ENCODE results near the gene UIMC1.
A peak's percentile ranks its signal among the peaks of the same experiment; 100 is the strongest.

Gene UIMC1

DNA sequence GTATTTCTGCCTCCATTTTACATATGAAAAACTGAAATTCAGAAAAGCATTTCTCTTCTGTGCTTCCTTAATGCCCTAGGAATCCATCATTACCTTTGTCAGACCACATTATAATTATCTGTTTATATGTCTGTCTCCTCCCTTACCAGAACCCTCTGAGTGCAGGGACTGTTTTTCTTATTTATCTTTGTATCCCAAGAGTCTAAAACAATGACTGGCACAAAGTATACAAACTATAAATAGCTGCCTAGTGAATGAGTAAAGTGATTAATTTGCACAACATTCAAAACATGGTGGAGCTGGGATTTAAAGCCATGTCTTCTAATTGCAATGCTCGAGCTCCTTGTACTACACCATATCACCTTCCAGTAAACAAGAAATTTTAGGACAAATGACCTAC, 58.1 kb downstream of the UIMC1 start:
- no peak for DNase-seq

DNA sequence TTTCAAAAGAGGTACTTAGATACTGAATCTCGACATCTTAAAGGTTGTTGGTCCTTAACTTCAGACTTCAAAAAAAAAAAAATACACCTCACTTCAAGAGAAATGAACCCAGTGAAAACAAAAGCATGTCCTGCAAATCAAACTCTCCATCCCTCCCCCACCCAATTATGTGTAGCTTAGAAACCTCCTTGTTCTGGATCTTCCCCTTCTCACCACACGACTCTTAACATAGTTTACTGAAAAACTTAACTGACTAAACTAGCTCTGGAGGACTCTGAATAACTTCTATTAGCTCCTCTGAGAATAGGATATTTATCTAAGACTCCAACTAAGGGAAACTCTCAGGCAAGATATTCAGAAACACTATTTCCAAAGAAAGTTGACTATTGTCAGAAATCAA, 58.7 kb downstream of the UIMC1 start:
- DNase-seq = no peak

DNA sequence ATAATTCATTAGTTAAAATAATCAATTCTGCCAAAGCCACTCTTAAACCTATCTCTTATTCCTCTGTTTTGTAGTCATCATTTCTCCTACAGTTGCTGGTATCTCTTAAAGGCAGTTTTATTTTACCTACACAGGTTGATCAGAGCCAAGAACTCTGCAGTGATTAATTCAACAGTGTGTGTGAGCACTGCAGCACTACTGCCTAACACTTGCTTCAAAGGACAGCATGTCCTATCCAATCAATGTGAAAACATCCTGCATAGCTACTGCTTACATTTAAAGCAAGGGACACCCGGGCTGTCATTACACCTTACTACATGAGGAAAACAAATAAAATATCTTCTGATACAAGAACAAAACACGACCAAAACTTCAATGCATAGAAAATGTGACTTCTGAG, 62.3 kb downstream of the UIMC1 start:
- no peak for DNase-seq

DNA sequence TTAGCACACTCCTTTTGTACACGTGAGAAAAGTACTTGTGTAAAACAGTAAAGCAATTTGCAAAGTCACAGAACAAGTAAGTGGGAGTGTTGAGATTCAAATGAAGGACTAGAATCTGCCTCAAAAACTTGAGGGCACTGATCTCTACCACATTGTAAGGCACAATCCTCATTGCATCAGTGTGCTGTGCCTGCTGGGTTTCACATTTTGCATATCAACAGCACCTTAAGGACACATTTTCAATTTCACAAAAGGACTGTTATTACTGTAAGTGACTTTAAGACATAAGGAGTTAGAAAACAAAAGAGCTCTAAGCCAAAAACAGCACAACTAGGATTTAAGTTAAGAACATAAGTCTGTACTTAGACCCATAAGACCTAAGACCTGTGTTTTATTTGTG, 62.8 kb downstream of the UIMC1 start:
- DNase-seq = no peak

DNA sequence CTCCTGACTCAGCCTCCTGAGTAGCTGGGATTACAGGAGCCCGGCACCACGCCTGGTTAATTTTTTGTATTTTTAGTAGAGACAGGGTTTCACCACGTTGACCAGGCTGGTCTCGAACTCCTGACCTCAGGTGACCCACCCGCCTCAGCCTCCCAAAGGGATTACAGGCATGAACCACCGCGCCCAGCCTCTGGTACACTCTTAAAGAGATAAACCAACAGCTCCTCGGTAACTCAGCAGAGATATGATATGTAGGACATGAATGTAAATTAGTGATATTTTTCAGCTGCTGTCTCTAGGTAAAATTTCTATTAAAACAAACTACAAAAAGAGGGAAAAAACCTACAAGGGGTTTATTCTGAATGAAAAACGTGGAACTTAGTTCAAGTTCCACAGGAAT, 64.6 kb downstream of the UIMC1 start:
- DNase-seq = no peak

DNA sequence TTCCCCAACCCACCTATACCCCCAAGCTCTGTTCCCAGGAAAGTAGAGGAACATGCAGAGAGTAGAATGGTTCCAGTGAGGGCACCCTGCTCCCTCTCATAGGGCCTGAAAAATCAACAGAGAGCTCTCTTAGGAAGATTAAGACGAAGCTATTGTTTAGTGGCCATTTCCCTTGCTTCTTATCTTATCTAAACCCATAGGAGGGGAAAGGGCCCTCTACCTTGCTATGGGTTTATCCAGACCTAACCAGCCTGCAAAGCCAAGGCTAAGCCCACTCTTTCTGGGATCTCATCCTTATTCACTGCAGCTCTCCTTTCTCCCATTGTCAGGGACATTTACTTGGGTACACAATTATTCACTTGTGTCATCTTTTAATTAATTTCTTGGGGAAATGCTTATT, 68.1 kb downstream of the UIMC1 start:
- no peak for DNase-seq

DNA sequence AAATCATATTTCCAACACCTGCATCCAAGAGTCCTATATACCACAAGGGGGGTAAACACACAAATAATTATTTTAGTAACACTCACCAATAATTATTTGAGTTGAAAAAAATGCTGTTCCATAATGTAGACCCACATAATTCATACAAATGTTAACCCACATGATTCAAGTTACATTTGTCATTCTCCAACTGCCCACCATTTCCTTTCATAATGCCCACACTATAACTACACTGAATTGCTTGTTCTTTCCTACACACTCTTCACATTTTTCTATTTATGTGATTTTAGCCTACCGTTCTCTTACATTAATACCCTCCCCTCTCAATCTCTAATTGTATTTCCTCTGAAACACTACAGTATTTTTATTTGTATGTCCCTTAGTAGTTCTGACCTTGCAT, 71.6 kb downstream of the UIMC1 start:
- no peak for DNase-seq

DNA sequence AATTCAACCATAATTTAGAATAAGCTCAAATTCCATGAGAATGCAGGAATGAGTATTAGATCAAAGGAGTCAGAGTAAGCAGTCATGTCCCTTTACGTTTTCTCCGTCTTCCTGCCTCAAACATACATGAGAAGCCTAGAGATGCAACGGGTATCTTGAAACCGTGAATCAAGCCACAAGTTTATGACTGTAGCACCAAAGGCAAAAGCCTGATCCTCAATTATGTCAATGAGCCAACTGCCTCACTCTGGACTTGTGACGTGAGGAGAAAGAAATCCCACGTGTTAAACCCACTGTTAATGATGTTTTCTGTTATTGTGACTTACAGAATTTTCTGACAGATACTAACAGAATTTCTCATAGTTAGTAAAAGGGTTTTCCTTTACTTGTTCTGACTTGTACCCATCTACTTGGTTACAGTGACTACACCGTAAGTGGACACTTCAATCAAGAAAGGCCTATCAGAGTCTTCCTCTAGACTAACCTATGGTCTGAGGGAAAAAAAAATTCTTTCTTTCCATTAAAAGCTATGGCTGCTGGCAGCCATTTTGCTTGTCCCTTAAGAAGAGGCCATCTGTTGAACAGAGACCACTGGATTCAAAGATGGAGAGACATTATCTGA, 72.2 kb downstream of the UIMC1 start:
- DNase-seq = no peak

DNA sequence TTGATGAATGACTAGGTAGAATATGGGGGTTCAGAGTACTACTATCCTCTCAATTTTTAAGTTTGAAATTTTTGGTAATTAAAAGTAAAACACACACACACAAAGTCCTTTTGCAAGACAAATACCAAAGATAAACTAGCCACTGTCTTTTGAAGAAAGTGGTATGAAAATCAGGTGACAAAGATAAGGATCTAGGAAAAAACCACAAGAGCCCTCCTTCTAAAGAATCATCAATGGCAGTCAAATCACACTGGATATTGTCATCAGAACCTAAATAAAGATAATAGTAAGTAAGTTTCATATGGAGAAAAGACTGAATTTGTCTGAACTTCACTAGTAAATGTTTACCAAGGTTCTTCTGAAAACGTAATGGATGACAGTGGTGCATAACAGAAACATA, 76.9 kb downstream of the UIMC1 start:
- DNase-seq = no peak

DNA sequence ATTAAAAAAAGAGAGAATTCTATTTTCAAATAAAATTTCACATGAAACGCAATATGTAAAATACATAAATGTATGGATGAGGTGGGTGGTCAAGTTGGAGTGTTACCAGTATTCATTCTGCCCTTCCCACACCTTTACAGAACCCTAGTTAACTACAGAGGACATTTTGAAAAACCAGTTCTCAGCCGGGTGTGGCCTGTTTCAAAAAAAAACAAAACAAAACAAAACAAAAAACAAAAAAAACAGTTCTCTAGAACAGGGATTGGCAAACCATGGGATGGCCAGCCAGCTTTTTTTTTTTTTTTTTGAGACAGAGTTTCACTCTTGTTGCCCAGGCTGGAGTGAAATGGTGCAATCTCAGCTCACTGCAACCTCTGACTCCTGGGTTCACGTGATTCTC, 79.0 kb downstream of the UIMC1 start:
- DNase-seq = no peak

DNA sequence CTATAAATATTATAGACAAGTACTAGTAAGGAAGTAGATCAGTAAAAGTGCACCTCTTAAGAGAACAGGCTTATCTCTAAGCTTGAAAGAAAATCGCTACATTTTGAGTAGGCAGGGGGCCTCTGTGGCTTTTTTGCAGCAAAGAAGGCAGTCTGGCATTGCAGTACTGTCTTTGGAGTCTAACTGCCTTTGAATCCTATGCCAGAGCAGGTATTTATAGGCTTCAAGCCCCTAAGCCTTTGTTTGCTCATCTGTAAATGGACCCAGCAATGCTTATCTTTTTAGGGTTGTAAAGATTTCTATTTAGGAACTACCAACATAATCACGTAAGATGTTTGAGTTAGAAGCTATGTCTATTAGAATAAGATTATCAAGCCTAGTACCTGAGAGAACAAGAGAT, 83.8 kb downstream of the UIMC1 start:
- DNase-seq = no peak

DNA sequence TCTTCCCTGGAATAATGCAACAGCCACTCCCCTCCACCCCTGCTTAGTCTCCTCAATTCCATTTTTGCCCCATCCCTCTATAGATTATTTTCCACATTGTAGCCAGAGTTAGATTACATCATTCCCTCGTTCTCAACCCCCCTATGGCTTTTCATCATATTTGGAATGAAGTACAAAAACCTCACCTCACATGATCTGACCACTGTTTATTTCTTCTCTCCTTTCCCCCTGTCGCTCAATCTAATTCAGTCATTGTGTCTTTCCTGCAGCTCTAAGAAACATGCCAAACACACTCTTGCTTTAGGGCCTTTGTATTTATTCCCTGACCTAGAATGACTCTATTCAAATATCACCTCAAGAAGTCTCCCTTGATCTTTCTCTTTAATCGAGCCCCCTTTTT, 84.9 kb downstream of the UIMC1 start:
- no peak for DNase-seq

DNA sequence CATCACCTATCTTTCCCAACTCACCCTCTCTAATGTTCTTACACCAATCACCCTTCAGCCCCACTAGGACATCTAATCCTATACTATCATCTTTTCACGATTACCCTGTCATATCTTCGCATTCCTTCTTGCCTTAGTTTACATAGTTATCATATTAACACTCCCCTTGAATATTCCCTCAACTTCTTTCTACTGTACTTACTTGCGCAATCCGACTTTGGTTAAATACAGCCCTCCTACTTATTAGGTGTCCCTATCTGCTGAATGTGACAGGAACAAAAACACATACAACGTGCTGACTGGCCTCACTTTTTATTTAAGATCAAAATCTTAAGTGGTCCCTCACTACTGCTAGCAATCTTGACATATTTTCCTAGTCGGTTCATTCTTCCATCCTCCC, 88.0 kb downstream of the UIMC1 start:
- no peak for DNase-seq

DNA sequence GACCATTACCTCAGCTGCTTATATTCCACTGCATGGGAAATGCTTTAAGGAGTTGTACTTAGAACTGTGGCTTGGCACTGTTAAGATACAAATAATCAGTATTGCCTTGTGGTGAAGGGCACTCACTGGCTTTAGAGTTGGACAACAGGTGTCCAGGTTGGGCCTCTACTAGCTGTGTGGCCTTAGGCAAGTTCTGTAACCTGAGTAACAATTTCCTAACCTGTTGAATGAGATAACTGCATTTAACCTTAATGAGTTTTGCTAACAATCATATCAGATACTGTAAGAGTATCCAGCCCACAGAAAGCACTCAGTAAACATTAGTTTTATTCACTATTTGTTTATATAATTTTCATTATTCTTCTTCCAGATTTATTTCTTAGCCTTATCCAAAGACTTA, 90.2 kb downstream of the UIMC1 start:
- DNase-seq = no peak

DNA sequence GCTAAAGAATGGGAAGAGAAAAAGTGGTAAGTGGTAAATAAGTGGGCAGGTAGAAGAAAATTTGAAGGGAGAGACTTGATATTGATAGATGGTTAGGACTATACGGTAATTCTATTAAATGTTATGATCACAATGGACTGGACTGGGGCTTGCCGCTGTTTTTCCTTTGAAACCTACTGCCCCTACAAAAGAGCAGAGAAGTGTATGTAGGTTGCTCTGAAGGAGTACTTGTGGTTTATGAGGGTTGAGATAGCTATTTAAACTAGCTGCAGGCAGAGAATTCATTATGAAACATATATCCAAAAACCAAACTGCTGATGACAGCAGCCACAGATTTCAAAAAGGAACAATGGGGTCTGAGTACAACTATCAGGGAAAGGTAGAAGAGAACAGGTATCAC, 90.7 kb downstream of the UIMC1 start:
- DNase-seq = no peak

DNA sequence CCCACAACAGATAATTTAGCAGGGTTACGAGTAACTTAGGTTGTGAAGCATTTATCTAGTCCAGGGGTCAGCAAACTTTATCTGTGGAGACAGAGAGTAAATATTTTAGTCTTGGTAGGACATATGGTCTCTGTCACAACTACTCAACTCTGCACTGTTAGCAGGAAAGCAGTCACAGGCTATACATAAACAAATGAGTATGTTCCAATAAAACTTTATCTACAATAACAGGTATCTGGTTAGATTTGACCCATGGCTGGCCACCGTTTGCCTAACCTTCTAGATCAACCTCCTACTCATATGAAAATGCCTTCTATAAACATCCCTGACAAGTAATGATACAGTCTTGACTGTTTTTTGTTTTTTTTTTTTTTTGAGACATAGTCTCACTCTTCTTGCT, 94.5 kb downstream of the UIMC1 start:
- DNase-seq = no peak

DNA sequence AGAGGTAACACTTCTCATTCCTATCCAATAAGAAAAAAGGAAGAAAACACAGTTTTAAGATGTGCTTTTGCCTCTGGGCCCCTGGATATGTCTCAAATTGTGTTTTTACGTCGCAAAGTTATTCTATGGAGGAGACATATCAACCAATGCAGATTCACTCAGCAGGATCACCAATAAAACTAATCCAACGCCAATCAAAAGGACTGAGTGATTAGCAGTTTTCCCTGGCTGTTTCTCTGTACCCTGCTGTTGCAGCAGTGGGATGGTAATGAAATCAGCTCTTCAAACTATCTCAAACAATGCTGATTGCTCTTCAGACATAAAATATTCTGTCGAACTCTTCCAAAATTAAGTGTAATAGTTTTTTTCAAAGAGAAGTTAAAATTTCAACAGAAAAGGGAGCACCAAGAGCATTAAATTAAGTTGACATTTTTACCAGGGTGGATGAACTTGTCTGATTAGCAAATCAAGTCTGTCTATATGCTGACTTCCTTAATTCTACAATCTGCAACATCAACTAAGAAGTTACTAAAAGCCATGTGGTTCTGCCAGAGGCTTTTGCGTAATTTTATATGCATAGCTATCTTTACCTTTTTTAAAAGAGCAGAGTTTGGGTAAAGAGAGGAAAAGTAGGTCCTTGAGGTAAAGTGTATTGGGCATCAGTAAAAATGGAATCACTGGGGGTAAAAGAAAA, 97.8 kb downstream of the UIMC1 start:
- peak; percentile 78 for DNase-seq

DNA sequence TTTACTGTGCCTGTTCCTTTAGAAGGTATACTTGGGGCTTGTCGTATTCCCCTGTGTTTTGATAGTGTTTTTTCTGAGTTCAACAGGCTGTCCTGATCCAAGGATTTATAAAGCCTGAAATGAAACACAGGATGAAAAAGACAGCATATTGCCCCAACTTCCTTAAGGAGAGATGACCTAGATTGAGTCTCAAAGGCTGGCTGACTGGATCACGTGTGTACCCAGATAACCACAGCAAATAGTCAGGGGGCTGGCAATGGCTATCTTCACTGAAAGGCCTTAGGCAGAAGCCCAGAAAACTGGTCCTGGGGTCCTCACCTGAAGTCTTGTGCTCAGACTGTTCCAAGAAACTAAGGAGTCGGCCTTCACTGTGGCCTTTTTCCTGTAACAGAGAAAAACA, 99.8 kb downstream of the UIMC1 start:
- no peak for DNase-seq

DNA sequence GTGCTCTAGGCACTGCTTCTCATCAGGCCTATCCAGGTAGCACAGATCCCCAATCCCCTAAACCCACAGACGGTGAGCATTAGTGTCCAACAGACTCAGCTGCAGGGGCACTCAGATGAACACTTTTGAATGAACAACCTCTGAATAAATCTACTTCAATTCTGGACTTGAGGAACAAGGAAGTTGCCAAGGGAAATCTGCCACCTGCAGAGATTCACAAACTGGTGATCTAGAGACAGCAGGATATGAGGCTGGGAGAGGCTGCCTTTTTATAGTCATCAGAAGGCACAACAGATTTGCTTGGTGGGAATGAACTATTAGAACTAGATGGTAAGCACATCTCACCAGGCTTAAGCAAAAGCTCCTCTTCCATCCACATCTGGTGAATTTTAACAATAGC, 100.5 kb downstream of the UIMC1 start:
- DNase-seq = no peak

DNA sequence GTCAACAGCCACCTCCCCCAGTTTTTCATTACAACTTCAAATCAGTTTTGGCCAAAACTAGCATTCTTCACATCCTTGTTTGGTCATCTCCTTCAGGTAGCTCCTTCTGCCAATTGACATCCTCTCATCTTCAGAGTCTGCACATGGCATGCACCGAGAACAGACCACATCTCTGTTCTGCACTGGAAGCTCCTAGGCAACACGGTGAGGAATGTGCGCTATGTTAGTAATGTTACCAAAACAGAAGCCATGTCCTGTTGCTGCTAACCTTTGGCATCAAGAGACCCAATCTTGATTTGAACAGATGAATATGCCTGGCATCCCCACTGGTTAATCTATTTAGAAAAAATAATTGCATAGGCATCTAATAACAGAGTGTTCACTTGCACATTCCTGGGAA, 102.3 kb downstream of the UIMC1 start:
- DNase-seq = no peak

DNA sequence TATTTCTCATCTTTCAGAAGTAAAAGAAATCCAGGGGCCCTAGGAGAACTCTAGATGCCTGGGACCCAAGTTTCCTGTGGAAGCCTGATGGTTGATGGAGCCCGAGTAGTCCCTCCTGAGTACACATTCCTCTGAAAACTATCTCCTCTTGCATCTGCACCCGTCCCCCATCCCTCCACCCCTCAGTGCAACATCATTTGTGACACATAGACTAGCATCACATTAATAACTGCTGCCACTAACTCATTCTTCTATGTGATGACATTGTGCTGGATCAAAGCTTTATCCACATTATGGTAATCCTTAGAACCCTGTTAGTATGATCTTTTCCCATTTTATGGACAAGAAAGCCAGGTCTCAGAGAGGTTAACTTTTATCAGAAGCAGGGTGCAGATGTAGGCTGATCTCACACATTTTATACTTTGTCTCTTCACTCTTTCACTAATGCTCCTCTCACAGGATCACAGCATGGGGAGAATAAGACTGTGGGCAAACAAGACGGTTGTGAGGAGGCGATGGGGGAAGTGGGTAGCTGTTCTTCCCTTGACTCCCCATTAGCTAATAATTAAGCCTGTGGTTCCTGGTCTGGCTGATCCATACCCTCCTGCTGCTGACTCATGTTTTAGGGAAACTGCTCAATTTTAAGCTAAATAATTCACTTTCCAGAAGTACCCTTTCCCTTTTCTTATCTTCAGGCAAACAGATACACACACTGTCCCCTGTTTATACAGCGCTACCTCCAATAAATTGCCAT, 103.5 kb downstream of the UIMC1 start:
- no peak for DNase-seq

DNA sequence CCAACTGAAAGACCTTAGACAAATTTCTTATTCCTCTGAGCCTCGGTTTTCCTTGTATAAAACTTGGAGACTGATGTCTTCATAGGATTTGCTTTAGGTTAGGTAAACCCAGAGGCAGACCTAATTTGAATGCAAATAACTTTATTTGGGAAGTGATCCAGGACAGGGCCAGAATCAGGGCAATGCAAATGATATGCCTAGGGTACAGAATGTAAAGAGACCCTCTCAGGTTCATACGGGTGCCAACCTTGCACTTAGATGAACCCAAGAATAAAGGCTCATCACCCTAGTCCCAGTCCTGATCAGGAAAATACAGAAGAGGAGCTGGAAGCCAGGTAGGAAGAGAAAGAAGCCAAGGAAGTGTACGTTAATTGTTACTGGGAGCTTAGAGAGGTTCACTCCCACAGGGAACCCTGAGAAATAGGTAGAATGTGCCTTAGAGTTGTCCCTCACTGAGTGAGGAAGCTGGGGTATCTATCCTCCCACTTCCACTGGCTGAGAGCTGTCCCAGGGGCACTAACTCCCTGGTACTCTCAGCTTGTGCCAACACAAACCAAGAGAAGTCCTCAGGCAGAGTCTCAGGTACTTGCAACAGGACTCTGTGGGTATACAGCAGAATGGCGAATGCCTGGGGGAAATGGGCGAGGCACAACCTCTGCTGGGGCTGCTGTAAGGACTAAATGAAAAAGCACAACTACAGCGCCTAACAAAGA, 104.3 kb downstream of the UIMC1 start:
- no peak for DNase-seq

DNA sequence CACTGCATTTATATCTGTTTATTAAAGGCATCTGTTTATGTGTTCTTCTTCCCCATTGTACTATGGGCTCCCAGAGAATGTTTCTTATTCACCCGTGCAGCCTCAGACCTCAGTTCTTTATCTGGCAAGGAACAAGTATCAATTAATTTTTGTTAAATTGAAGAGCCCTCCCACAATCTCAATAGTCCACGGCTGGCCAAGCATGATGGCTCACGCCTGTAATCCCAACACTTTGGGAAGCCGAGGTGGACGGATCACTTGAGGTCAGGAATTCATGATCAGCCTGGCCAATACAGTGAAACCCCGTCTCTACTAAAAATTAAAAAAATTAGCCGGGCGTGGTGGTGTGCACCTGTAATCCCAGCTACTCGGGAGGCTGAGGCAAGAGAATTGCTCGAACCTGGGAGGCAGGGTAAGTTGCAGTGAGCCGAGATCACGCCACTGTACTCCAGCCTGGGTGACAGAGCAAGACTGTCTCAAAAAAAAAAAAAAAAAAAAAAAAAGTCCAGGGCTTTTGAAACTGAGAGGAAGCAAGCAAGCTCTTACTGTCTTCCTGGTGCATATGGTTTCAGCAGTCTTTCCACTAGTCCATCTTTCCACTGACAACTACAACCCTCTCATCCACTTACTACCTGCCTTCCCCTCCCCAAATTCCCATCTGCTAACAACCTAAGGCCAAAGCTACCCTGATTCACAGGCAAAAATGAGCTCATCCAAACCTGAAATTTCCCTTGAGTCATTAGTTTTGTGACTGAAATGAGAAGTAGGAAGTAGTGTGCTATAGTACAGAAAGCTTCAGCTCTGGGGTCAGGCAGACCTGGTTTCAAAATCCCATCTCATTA, 105.1 kb downstream of the UIMC1 start:
- peak; percentile 30 for DNase-seq
